ENCODE results near the gene HAUS7.

The HAUS7 gene

GRCh38 chrX:153470411-153471363 is at the start of gene HAUS7:
HAUS7 (minus strand) TSS chrX:153470576; CDS start chrX:153470557, 19 bp downstream.
- DNase-seq (ENCODE audit: low read depth, low spot score), result peak; percentile 72

GRCh38 chrX:153519569-153520286 is 49.4 kb upstream of the HAUS7 start:
- DNase-seq (ENCODE audit: low read depth, low spot score), result no peak

- no peak for DNase-seq (ENCODE audit: low read depth, low spot score)
Observed at GRCh38 chrX:153517946-153518834, 47.8 kb upstream of the HAUS7 start.

GRCh38 chrX:153517423-153517822 is 47.0 kb upstream of the HAUS7 start, which contains the start of gene ATP2B3:
ATP2B3 (plus strand) TSS chrX:153517642; CDS start chrX:153536248, 18,606 bp downstream.
- DNase-seq (ENCODE audit: low read depth, low spot score), result no peak

- no peak for DNase-seq (ENCODE audit: low read depth, low spot score)
Observed at GRCh38 chrX:153516073-153516472, 45.7 kb upstream of the HAUS7 start.

- DNase-seq (ENCODE audit: low read depth, low spot score), result no peak
Observed at GRCh38 chrX:153515435-153515834, 45.1 kb upstream of the HAUS7 start.

- DNase-seq (ENCODE audit: low read depth, low spot score), result no peak
Observed at GRCh38 chrX:153514259-153514658, 43.9 kb upstream of the HAUS7 start.

- no peak for DNase-seq (ENCODE audit: low read depth, low spot score)
Observed at GRCh38 chrX:153513265-153513664, 42.9 kb upstream of the HAUS7 start.

GRCh38 chrX:153512501-153512893 is 42.1 kb upstream of the HAUS7 start:
- no peak for DNase-seq (ENCODE audit: low read depth, low spot score)

- DNase-seq (ENCODE audit: low read depth, low spot score), result no peak
Observed at GRCh38 chrX:153511784-153512500, 41.6 kb upstream of the HAUS7 start.

- DNase-seq (ENCODE audit: low read depth, low spot score), result no peak
Observed at GRCh38 chrX:153510383-153510782, 40.0 kb upstream of the HAUS7 start.

- DNase-seq (ENCODE audit: low read depth, low spot score), result no peak
Observed at GRCh38 chrX:153509592-153509991, 39.2 kb upstream of the HAUS7 start.

GRCh38 chrX:153507484-153508178 is 37.3 kb upstream of the HAUS7 start:
- DNase-seq (ENCODE audit: low read depth, low spot score), result peak; percentile 62

GRCh38 chrX:153505361-153505760 is 35.0 kb upstream of the HAUS7 start:
- DNase-seq (ENCODE audit: low read depth, low spot score), result no peak

GRCh38 chrX:153504445-153505016 is 34.2 kb upstream of the HAUS7 start:
- DNase-seq (ENCODE audit: low read depth, low spot score), result no peak

GRCh38 chrX:153502796-153503195 is 32.4 kb upstream of the HAUS7 start:
- no peak for DNase-seq (ENCODE audit: low read depth, low spot score)

GRCh38 chrX:153502131-153502530 is 31.8 kb upstream of the HAUS7 start:
- no peak for DNase-seq (ENCODE audit: low read depth, low spot score)

- no peak for DNase-seq (ENCODE audit: low read depth, low spot score)
Observed at GRCh38 chrX:153501530-153501929, 31.2 kb upstream of the HAUS7 start.

GRCh38 chrX:153500676-153501280 is 30.4 kb upstream of the HAUS7 start:
- no peak for DNase-seq (ENCODE audit: low read depth, low spot score)

All from activated naive CD8-positive, alpha-beta T cell treated with anti-CD3 and anti-CD28 coated beads, Interleukin-2, amount 50 U/mL, for 16 hours (primary cell).